Adrenal gland (tissue), 12 donors: ENCODE measurements around the gene TRIM62. TPM values are rescaled to one million over a fixed set of nuclear protein-coding genes. Genes with fewer than 3 reads are reported as not detected.

Experiments used
- DNase-seq, 7 donors: peaks; one replicate each; pipeline ENCODE4 v3.0.0-alpha.2; 2019 to 2020
- H3K27ac ChIP-seq, 5 donors: fragments of 200-600 bp; sonication (generic) in 4 of 5; 1 replicate in 3 of 5; 2 replicates in 2 of 5; pipeline versions ENCODE4 v1.5.1 to v1.8.0; 2016 to 2020; ENCODE audit warnings: mild to moderate bottlenecking in 1 of 5
- H3K27me3 ChIP-seq: fragments of 200-600 bp; 2 replicates; pipeline ENCODE4 v1.8.0; 2021
- H3K36me3 ChIP-seq, 2 donors: fragments of 200-600 bp; replicated peaks in 1 of 2; 1 replicate in 1 of 2; 2 replicates in 1 of 2; pipeline versions ENCODE4 v1.5.1 to v1.8.0; 2018 to 2022
- H3K4me1 ChIP-seq, 2 donors: fragments of 200-600 bp; replicated peaks in 1 of 2; 1 replicate in 1 of 2; 2 replicates in 1 of 2; pipeline versions ENCODE4 v1.5.1 to v1.8.0; 2018 to 2021
- H3K4me3 ChIP-seq, 4 donors: fragments of 200-600 bp; sonication (generic) in 3 of 4; one replicate each; pipeline ENCODE4 v1.5.1; 2016 to 2018
- H3K9me3 ChIP-seq, 3 donors: fragments of 200-600 bp; sonication (generic) in 1 of 3; replicated peaks in 1 of 3; 1 replicate in 2 of 3; 2 replicates in 1 of 3; pipeline versions ENCODE4 v1.5.1 to v1.8.0; 2016 to 2021
- POLR2A ChIP-seq, 2 donors: fragments of 450-650 bp; IDR thresholded peaks; one replicate each; pipeline ENCODE4 v1.6.1; 2017; ENCODE audit warnings: antibody characterized with exemption in 2 of 2, mild to moderate bottlenecking in 2 of 2, moderate library complexity in 1 of 2
- WGBS, 4 donors: extraction: QIAGEN DNeasy Blood & Tissue Kit in 2 of 4; methylation state at CpG; one replicate each; pipeline versions ENCODE4 v1.1.5 to v1.1.7; 2013 to 2017; 5-methylcytosine and 5-hydroxymethylcytosine counted together
- intact Hi-C, 2 donors: fragments of 100-400 bp; cut with DNase I; formaldehyde crosslinking; loops; one replicate each; pipeline versions ENCODE4 v1.14.1 to v1.15.0; 2022 to 2023
- polyA plus RNA-seq, 3 donors: library from polyadenylated mRNA; stranded (reverse); fragments of 200-250 nt in 2 of 3; fragments of 350-450 nt in 1 of 3; fragmentation: Illumina TruSeq in 1 of 3; extraction: RNeasy Lipid Tissue Mini Kit (QIAGEN cat#74804) in 1 of 3; gene quantifications; one replicate each; pipeline ENCODE4 v1.2.3, GENCODE V29; 2013 to 2014
- total RNA-seq, 9 donors: library from RNA; depleted of rRNA in 4 of 9; stranded (reverse); fragments of >200 nt in 4 of 9; fragments of 120-200 nt in 1 of 9; fragmentation: NEBNext Ultra II Directional in 1 of 9; extraction: Animal tissue kit (Norgen Biotek cat#: 25700) in 1 of 9; gene quantifications; one replicate each; pipeline versions ENCODE4 v1.1.0 to v1.2.4, GENCODE V29; 2013 to 2023
- TF ChIP-seq, protein P1 (sequence below), 6 experiments: fragments of 450-650 bp in 4 of 6; fragments of 200-600 bp in 2 of 6; sonication (generic) in 1 of 6; IDR thresholded peaks; 1 replicate in 5 of 6; 2 replicates in 1 of 6; pipeline versions ENCODE4 v1.5.1 to v1.8.0; 2016 to 2021; ENCODE audit warnings: antibody characterized with exemption in 6 of 6, mild to moderate bottlenecking in 2 of 6, moderate library complexity in 1 of 6
- donor health status: healthy with polysubstance abuse.
- donor health status: Bipolar disorder and iron deficiency.
- donor health status: DM: yes; HTN: yes; CAD: no.
- donor health status: DM: no; HTN: no; CAD: no.
- donor health status: DM: no; HTN: no; CAD: no.
- donor health status: DM: yes; HTN: yes; CAD: no.

TRIM62 gene
- total and polyA plus RNA-seq, 12 donors: 3.7 to 19.5 (median 10.0) TPM

DNA sequence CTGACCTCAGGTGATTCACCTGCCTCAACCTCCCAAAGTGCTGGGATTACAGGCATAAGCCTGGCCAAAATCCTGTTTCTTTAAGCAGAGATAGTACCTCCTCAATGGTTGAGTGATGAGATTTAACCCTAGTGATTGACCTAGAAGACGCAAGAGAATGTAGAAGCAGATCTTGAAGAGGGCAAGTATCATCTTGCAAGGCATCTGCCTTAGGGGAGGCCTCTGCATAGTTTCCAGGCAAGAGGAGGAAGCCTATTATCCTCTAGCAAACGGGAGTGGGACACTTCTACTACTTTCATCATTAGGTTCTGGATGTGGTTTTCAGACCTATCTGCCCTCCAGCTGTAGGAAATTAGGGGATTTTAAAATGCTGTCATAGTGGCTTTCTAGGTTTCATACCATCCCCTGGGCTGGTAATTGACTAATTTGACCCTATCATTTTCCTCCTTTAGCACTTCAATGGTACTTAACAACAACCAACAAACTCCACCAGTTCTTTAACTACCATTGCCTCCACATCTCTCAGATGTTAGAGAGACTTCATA is 10.0 kb upstream of the TRIM62 start:
- WGBS, 4 donors: 51 to 75% (median 69%) methylated on average over 2 of the region's 2 CpGs
- no peak overlapping the region for H3K4me3 ChIP-seq
- no peaks in the 10 kb centered on the region for H3K36me3 ChIP-seq
- no peaks in the 10 kb centered on the region for H3K9me3 ChIP-seq
- no peak overlapping the region for H3K27ac ChIP-seq
- no peaks in the 10 kb centered on the region for H3K4me1 ChIP-seq
- H3K27me3 ChIP-seq: no peaks in the 10 kb centered on the region
- no peak for DNase-seq
- TF ChIP-seq, protein P1, sequence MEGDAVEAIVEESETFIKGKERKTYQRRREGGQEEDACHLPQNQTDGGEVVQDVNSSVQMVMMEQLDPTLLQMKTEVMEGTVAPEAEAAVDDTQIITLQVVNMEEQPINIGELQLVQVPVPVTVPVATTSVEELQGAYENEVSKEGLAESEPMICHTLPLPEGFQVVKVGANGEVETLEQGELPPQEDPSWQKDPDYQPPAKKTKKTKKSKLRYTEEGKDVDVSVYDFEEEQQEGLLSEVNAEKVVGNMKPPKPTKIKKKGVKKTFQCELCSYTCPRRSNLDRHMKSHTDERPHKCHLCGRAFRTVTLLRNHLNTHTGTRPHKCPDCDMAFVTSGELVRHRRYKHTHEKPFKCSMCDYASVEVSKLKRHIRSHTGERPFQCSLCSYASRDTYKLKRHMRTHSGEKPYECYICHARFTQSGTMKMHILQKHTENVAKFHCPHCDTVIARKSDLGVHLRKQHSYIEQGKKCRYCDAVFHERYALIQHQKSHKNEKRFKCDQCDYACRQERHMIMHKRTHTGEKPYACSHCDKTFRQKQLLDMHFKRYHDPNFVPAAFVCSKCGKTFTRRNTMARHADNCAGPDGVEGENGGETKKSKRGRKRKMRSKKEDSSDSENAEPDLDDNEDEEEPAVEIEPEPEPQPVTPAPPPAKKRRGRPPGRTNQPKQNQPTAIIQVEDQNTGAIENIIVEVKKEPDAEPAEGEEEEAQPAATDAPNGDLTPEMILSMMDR (IDR thresholded peaks at IDR 0.05): no peak
- no peak for TF ChIP-seq POLR2A (IDR thresholded peaks at IDR 0.05)
- intact Hi-C loops: no loop called here

DNA sequence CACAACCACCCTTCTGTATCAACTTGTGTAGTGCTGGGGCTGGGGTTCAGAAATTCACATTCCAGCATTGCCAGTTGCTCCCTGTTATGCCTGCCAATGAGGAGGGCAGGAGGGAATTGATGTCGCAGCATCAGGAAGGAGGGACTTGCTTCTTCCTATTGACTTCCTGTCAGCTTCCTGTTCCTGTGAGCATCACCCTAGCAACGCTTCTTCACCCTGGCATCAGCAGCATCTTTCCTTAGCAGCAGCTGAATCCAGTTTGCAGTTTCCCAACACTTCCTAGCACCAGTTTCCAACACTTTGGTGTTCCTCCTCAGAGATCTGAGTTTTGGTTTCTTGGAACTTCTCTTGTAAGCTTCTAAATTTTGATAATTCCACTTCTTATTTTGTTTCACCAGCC is 8.9 kb upstream of the TRIM62 start:
- TF ChIP-seq, protein P1 (IDR thresholded peaks at IDR 0.05): no peak
- no peak for TF ChIP-seq POLR2A (IDR thresholded peaks at IDR 0.05)

DNA sequence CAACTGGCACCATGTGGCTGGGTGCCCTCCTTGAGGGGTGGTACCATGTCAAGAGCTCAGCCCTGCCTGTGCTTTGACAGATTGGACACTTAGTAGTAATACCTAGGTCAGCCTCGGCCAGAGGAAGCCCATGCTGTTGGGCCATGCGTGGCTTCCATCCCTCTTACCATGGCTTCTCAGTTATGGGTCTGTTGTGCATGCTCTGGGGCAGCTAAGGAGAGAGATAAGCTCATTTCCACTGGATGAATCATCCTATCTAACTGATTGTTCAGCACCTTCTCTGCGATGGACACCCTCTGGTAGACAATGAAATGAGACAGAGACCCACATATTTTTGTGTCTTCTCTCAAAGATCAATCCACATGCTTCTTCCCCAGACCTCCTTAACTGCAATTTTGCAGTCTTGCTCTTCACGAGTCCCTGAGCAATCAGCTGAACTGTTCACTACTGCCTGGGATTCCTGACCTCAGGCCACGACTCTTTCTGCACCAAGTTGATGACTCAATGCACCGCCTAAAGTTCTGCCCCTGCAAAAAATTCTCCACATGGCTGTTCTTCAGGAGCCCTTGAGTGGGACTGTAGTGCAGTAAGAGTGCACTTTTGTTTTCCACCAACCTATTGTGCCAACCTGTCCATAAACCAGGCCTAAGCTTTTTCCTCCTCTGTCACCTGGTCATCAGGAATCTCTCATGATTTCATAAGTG is 6.9 kb upstream of the TRIM62 start:
- 72 to 83% (median 77%) methylated on average over 6 of the region's 6 CpGs for WGBS, 4 donors
- Histone ChIP-seq H3K36me3 (no peaks in the 10 kb centered on the region), H3K4me1 (no peaks in the 10 kb centered on the region), H3K27ac (no peak overlapping the region), H3K9me3 (no peaks in the 10 kb centered on the region), H3K27me3 (no peaks in the 10 kb centered on the region), H3K4me3 (no peak overlapping the region)
- TF ChIP-seq, protein P1 (IDR thresholded peaks at IDR 0.05): no peak
- no peak for TF ChIP-seq POLR2A (IDR thresholded peaks at IDR 0.05)
- peak in 1 of 7 donors; percentile 24 for DNase-seq
- intact Hi-C loops: no loop called here

More for the DNA sequence above, 8.9 kb upstream of the TRIM62 start:
- Histone ChIP-seq H3K27ac (no peak overlapping the region), H3K27me3 (no peaks in the 10 kb centered on the region), H3K36me3 (no peaks in the 10 kb centered on the region), H3K4me3 (no peak overlapping the region), H3K9me3 (no peaks in the 10 kb centered on the region), H3K4me1 (no peaks in the 10 kb centered on the region)
- WGBS, 4 donors: 54 to 72% (median 65%) methylated on average over 2 of the region's 2 CpGs
- no peak for DNase-seq
- intact Hi-C loops: no loop called here

DNA sequence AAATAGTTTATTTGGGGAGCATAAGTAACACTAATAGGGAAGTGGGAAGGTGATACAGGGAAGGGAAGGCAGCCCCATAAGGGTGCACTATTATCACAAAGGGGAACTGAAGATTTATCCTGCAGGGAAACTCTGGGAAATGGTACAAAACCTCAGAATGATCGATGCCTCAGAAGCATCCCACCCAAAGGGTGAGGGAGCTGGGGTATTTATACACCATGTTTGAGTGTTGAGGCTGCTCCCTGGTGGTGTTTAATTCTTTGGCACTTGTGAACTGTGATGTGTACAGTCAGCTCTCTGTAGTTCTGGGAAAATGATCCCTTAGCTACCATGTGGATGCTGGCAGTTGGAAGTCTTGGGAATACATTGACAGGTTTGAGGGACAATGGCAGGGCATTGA is 5.1 kb upstream of the TRIM62 start:
- no peak overlapping the region for H3K4me3 ChIP-seq
- no peak overlapping the region for H3K27ac ChIP-seq
- peak in 1 of 7 donors; percentile 21 for DNase-seq
- WGBS, 4 donors: 85 to 100% (median 89%) methylated on average over 1 of the region's 1 CpG
- H3K9me3 ChIP-seq: no peaks in the 10 kb centered on the region
- H3K4me1 ChIP-seq: peaks cover 0 to 4% of the 10 kb centered on the region in 2 donors
- intact Hi-C loops: no loop called here
- no peak for TF ChIP-seq POLR2A (IDR thresholded peaks at IDR 0.05)
- TF ChIP-seq, protein P1 (IDR thresholded peaks at IDR 0.05): no peak
- H3K36me3 ChIP-seq: no peaks in the 10 kb centered on the region
- H3K27me3 ChIP-seq: no peaks in the 10 kb centered on the region
